ENCODE data around the gene EHMT1. TPM values are rescaled to one million over a fixed set of nuclear protein-coding genes. Genes with fewer than 3 reads are reported as not detected.

The EHMT1 gene
- polyA plus RNA-seq, 1 experiment, result 23.3 TPM

GRCh38 chr9:137683262-137683864 lies 64.6 kb downstream of the EHMT1 start:
- ChIA-PET CTCF (interaction anchor here (0.9 to 4.6 kb wide), 3 partner anchors 9 to 12 kb away, joined by 4 to 16 read pairs (median 6); no protein-coding TSS in a partner anchor), POLR2A (no interaction called here)
- DNase-seq (ENCODE audit: low read depth), result no peak
- no peak for TF ChIP-seq CTCF (IDR thresholded peaks at IDR 0.05; ENCODE audit: insufficient read depth, low read depth, low read length)
- 0 out of 2 replicates have a peak, but pooled peaks cover 2% of the 10 kb centered on the region for H3K36me3 ChIP-seq (ENCODE audit: control insufficient read depth, insufficient read depth, low read length)
- H3K4me3 ChIP-seq (ENCODE audit: low read depth, low read length), result no peak overlapping the region
- no peaks in the 10 kb centered on the region for H3K27me3 ChIP-seq (ENCODE audit: control insufficient read depth, insufficient read depth, low read length)

- no peak for DNase-seq (ENCODE audit: low read depth)
- ChIA-PET CTCF (interaction anchor here (1.3 to 4.6 kb wide), 3 partner anchors 10 to 43 kb away, joined by 3 to 16 read pairs (median 11); no protein-coding TSS in a partner anchor), POLR2A (no interaction called here)
- Histone ChIP-seq H3K27me3 (ENCODE audit: control insufficient read depth, insufficient read depth, low read length) (no peaks in the 10 kb centered on the region), H3K4me3 (ENCODE audit: low read depth, low read length) (no peak overlapping the region), H3K36me3 (ENCODE audit: control insufficient read depth, insufficient read depth, low read length) (no peaks in the 10 kb centered on the region)
- no peak for TF ChIP-seq CTCF (IDR thresholded peaks at IDR 0.05; ENCODE audit: insufficient read depth, low read depth, low read length)
Measured at GRCh38 chr9:137685035-137685740, 66.4 kb downstream of the EHMT1 start.

- no peaks in the 10 kb centered on the region for H3K36me3 ChIP-seq (ENCODE audit: control insufficient read depth, insufficient read depth, low read length)
- 0 out of 2 replicates have a peak, but pooled peaks have one; percentile 8 for TF ChIP-seq CTCF (IDR thresholded peaks at IDR 0.05; ENCODE audit: insufficient read depth, low read depth, low read length)
- H3K27me3 ChIP-seq (ENCODE audit: control insufficient read depth, insufficient read depth, low read length), result no peaks in the 10 kb centered on the region
- DNase-seq (ENCODE audit: low read depth), result peak; percentile 50
- ChIA-PET CTCF (interaction anchor here (1.2 to 4.6 kb wide), 4 partner anchors 10 to 42 kb away, joined by 3 to 16 read pairs (median 7); no protein-coding TSS in a partner anchor), POLR2A (no interaction called here)
- no peak overlapping the region for H3K4me3 ChIP-seq (ENCODE audit: low read depth, low read length)
Measured at GRCh38 chr9:137685741-137686420, 67.1 kb downstream of the EHMT1 start.

GRCh38 chr9:137688261-137688660 lies 69.5 kb downstream of the EHMT1 start:
- POLR2A ChIA-PET, result no interaction called here
- CTCF ChIA-PET, result interaction anchor here (0.6 to 1.6 kb wide), 3 partner anchors 9 to 1825 kb away, joined by 3 to 7 read pairs (median 3); no protein-coding TSS in a partner anchor
- Histone ChIP-seq H3K27me3 (ENCODE audit: control insufficient read depth, insufficient read depth, low read length) (no peaks in the 10 kb centered on the region), H3K36me3 (ENCODE audit: control insufficient read depth, insufficient read depth, low read length) (no peaks in the 10 kb centered on the region), H3K4me3 (ENCODE audit: low read depth, low read length) (no peak overlapping the region)
- TF ChIP-seq CTCF (IDR thresholded peaks at IDR 0.05; ENCODE audit: insufficient read depth, low read depth, low read length), result no peak
- no peak for DNase-seq (ENCODE audit: low read depth)

- ChIA-PET CTCF (interaction anchor here (0.6 to 1.6 kb wide), 3 partner anchors 9 to 1826 kb away, joined by 3 to 7 read pairs (median 3); no protein-coding TSS in a partner anchor), POLR2A (no interaction called here)
- DNase-seq (ENCODE audit: low read depth), result no peak
- Histone ChIP-seq H3K36me3 (ENCODE audit: control insufficient read depth, insufficient read depth, low read length) (no peaks in the 10 kb centered on the region), H3K27me3 (ENCODE audit: control insufficient read depth, insufficient read depth, low read length) (no peaks in the 10 kb centered on the region), H3K4me3 (ENCODE audit: low read depth, low read length) (no peak overlapping the region)
- no peak for TF ChIP-seq CTCF (IDR thresholded peaks at IDR 0.05; ENCODE audit: insufficient read depth, low read depth, low read length)
Measured at GRCh38 chr9:137688725-137689124, 69.9 kb downstream of the EHMT1 start.
